Neural progenitor cell (in vitro differentiated cells): Measurements from ENCODE around the gene GALNTL6. TPM values are rescaled to one million over a fixed set of nuclear protein-coding genes. Genes with fewer than 3 reads are reported as not detected.
A peak's percentile ranks its signal among the peaks of the same experiment; 100 is the strongest.

Experiments
- DNase-seq: peaks from one replicate; pipeline ENCODE4 v3.0.0-alpha.2; 2016; ENCODE audit warnings: low spot score
- H2AFZ ChIP-seq: fragments of 200-600 bp; sonication (generic); replicated peaks from 2 replicates; pipeline ENCODE4 v1.6.1; 2016; ENCODE audit warnings: antibody characterized with exemption
- H3F3A ChIP-seq: fragments of 200-600 bp; sonication (generic); 2 replicates; pipeline ENCODE4 v1.6.1; 2016; ENCODE audit warnings: antibody characterized with exemption, low read depth
- H3K27ac ChIP-seq: fragments of 200-600 bp; sonication (generic); 2 replicates; pipeline ENCODE4 v1.5.1; 2016; ENCODE audit warnings: mild to moderate bottlenecking
- H3K27me3 ChIP-seq: fragments of 200-600 bp; sonication (generic); 2 replicates; pipeline ENCODE4 v1.6.1; 2016; ENCODE audit warnings: mild to moderate bottlenecking, moderate library complexity
- H3K36me3 ChIP-seq: fragments of 200-600 bp; sonication (generic); 2 replicates; pipeline ENCODE4 v1.5.1; 2016
- H3K4me1 ChIP-seq: fragments of 200-600 bp; sonication (generic); 2 replicates; pipeline ENCODE4 v1.6.1; 2016; ENCODE audit warnings: mixed run types
- H3K4me2 ChIP-seq: fragments of 200-600 bp; sonication (generic); 2 replicates; pipeline ENCODE4 v1.6.1; 2016
- H3K4me3 ChIP-seq: fragments of 200-600 bp; sonication (generic); 2 replicates; pipeline ENCODE4 v1.5.1; 2016
- H3K79me2 ChIP-seq: fragments of 200-600 bp; sonication (generic); 2 replicates; pipeline ENCODE4 v1.6.1; 2016; ENCODE audit warnings: low read depth
- H3K9ac ChIP-seq: fragments of 200-600 bp; sonication (generic); 2 replicates; pipeline ENCODE4 v1.6.1; 2016
- H3K9me3 ChIP-seq: fragments of 200-600 bp; sonication (generic); 2 replicates; pipeline ENCODE4 v1.5.1; 2016; ENCODE audit warnings: low read depth
- H4K20me1 ChIP-seq: fragments of 200-600 bp; sonication (generic); 2 replicates; pipeline ENCODE4 v1.6.1; 2016; ENCODE audit warnings: low read depth
- H3K27ac Mint-ChIP-seq: 3 replicates; pipeline ENCODE4 v1.8.0; 2021; ENCODE audit warnings: mixed read lengths
- H3K27me3 Mint-ChIP-seq: 2 replicates; pipeline ENCODE4 v1.8.0; 2022; ENCODE audit warnings: low read depth, mild to moderate bottlenecking, inconsistent platforms, moderate library complexity, mixed read lengths; ENCODE audit not compliant: insufficient read depth
- H3K36me3 Mint-ChIP-seq: 3 replicates; pipeline ENCODE4 v1.8.0; 2021; ENCODE audit warnings: mixed read lengths
- H3K4me1 Mint-ChIP-seq: 3 replicates; pipeline ENCODE4 v1.8.0; 2021; ENCODE audit warnings: mixed read lengths
- H3K4me3 Mint-ChIP-seq: 3 replicates; pipeline ENCODE4 v1.8.0; 2021; ENCODE audit warnings: mild to moderate bottlenecking, moderate library complexity, mixed read lengths
- H3K9me3 Mint-ChIP-seq: 3 replicates; pipeline ENCODE4 v1.8.0; 2020; ENCODE audit warnings: mixed read lengths
- EZH2 ChIP-seq: fragments of 200-600 bp; sonication (generic); IDR thresholded peaks from 2 replicates; pipeline ENCODE4 v1.6.1; 2017; ENCODE audit warnings: antibody characterized with exemption, mild to moderate bottlenecking, moderate library complexity
- EZH2phosphoT487 ChIP-seq: fragments of 200-600 bp; sonication (generic); IDR thresholded peaks from 2 replicates; pipeline ENCODE4 v1.6.1; 2017; ENCODE audit warnings: antibody characterized with exemption
- total RNA-seq: library from RNA; depleted of rRNA; stranded (reverse); fragments of >200 nt; gene quantifications from 2 replicates; pipeline ENCODE4 v1.2.3, GENCODE V29; 2015; ENCODE audit warnings: low replicate concordance
- TF ChIP-seq, protein P1 (sequence below): fragments of 200-600 bp; sonication (generic); IDR thresholded peaks from 2 replicates; pipeline ENCODE4 v1.5.1; 2017; ENCODE audit warnings: antibody characterized with exemption, mild to moderate bottlenecking

GALNTL6 gene
- total RNA-seq, 1 donor from 2014 or later, result 0.15 TPM

DNA sequence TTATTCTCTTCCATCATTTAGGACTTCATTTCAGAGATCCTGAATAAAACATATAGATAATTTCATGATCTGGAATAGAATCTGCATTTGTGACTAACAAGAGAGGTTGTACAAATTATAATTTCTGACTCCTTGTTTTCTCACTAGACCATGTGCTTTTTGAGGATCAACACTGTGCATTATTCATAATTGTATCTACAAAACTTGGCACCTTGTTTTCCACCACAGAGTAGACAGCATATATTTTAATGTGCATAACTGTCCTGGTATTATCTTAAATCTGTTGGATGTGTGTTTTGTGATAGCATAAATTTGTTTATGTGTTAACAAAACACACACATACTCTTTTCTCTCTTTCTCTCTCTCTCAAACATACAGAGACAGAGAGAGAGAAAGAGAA lies 840.5 kb downstream of the GALNTL6 start:
- H3K9me3 Mint-ChIP-seq, result no peaks in the 10 kb centered on the region
- TF ChIP-seq EZH2 (no peak), EZH2phosphoT487 (no peak)
- TF ChIP-seq, protein P1, sequence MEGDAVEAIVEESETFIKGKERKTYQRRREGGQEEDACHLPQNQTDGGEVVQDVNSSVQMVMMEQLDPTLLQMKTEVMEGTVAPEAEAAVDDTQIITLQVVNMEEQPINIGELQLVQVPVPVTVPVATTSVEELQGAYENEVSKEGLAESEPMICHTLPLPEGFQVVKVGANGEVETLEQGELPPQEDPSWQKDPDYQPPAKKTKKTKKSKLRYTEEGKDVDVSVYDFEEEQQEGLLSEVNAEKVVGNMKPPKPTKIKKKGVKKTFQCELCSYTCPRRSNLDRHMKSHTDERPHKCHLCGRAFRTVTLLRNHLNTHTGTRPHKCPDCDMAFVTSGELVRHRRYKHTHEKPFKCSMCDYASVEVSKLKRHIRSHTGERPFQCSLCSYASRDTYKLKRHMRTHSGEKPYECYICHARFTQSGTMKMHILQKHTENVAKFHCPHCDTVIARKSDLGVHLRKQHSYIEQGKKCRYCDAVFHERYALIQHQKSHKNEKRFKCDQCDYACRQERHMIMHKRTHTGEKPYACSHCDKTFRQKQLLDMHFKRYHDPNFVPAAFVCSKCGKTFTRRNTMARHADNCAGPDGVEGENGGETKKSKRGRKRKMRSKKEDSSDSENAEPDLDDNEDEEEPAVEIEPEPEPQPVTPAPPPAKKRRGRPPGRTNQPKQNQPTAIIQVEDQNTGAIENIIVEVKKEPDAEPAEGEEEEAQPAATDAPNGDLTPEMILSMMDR, result no peak
- no peak overlapping the region for H3K27ac ChIP-seq

DNA sequence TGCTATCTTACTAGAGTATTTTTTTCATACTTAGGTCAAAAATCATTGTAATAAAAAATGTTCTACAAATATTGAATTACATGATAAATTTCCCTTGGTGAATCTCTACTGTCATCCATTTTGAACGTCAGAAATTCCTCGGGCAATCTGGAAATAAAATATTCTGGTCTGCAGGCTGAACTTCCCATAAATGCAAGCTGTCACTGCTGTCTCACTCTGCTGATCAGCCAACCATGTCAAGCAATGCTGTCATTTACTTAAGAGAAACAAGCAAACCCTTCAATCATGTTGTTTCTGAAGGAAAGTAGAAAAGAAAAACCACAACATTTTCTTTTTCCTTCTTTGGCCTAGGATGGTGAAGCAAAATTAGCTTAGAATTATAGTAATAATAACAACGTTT lies 841.3 kb downstream of the GALNTL6 start:
- H3K4me1 Mint-ChIP-seq, result peaks cover 28% of the 10 kb centered on the region
- no peaks in the 10 kb centered on the region for H3K27me3 ChIP-seq
- no peak overlapping the region for H3K4me2 ChIP-seq
- no peaks in the 10 kb centered on the region for H3K9me3 ChIP-seq
- H3K36me3 ChIP-seq, result no peaks in the 10 kb centered on the region
- H4K20me1 ChIP-seq, result no peaks in the 10 kb centered on the region
- no peak overlapping the region for H3K4me3 ChIP-seq
- no peaks in the 10 kb centered on the region for H3K36me3 Mint-ChIP-seq
- TF ChIP-seq EZH2 (no peak), EZH2phosphoT487 (no peak)
- TF ChIP-seq, protein P1, result no peak
- no peaks in the 10 kb centered on the region for H3F3A ChIP-seq
- no peak overlapping the region for H3K9ac ChIP-seq
- H3K4me1 ChIP-seq, result peaks cover 4% of the 10 kb centered on the region
- no peaks in the 10 kb centered on the region for H3K27me3 Mint-ChIP-seq
- H3K27ac Mint-ChIP-seq, result peak overlapping the region; percentile 38
- DNase-seq, result no peak
- H2AFZ ChIP-seq, result no peak overlapping the region
- no peaks in the 10 kb centered on the region for H3K9me3 Mint-ChIP-seq
- H3K79me2 ChIP-seq, result no peaks in the 10 kb centered on the region
- no peak overlapping the region for H3K4me3 Mint-ChIP-seq
- no peak overlapping the region for H3K27ac ChIP-seq

More for the DNA sequence above, 840.5 kb downstream of the GALNTL6 start:
- DNase-seq, result no peak
- Mint-ChIP-seq H3K4me1 (peaks cover 28% of the 10 kb centered on the region), H3K36me3 (no peaks in the 10 kb centered on the region), H3K4me3 (no peak overlapping the region), H3K27me3 (no peaks in the 10 kb centered on the region), H3K27ac (no peak overlapping the region)
- Histone ChIP-seq H3K79me2 (no peaks in the 10 kb centered on the region), H3K4me3 (no peak overlapping the region), H3K36me3 (no peaks in the 10 kb centered on the region), H3K27me3 (no peaks in the 10 kb centered on the region), H3K4me2 (no peak overlapping the region), H2AFZ (no peak overlapping the region), H3F3A (no peaks in the 10 kb centered on the region), H3K4me1 (peaks cover 4% of the 10 kb centered on the region), H3K9me3 (no peaks in the 10 kb centered on the region), H4K20me1 (no peaks in the 10 kb centered on the region), H3K9ac (no peak overlapping the region)

DNA sequence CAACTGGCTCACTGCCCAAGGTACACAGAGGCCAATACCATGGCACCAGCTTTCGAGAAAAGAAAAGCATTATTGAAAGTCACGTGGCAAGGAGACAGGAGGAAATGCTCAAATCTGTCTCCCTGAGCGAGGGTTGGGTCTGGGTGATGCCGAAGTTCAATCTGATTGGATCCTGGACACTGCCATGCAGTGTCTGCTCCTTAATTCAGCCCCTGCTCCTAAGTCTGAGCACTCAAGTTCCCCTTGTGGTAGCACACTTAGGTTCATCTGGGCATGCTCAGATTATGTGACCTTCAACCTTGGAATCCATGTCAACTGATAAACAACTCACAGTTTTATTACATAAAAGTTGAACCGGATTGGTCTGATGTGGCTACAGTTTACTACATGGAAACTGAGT lies 842.9 kb downstream of the GALNTL6 start:
- H3K36me3 ChIP-seq, result no peaks in the 10 kb centered on the region
- H3K9ac ChIP-seq, result no peak overlapping the region
- H3K4me2 ChIP-seq, result no peak overlapping the region
- H3K27ac ChIP-seq, result no peak overlapping the region
- Mint-ChIP-seq H3K27me3 (peaks cover 2% of the 10 kb centered on the region), H3K4me3 (no peak overlapping the region), H3K4me1 (peaks cover 30% of the 10 kb centered on the region), H3K27ac (no peak overlapping the region), H3K9me3 (no peaks in the 10 kb centered on the region), H3K36me3 (no peaks in the 10 kb centered on the region)
- TF ChIP-seq EZH2phosphoT487 (no peak), EZH2 (no peak)
- TF ChIP-seq, protein P1, result no peak
- no peaks in the 10 kb centered on the region for H3F3A ChIP-seq
- no peaks in the 10 kb centered on the region for H3K79me2 ChIP-seq
- no peaks in the 10 kb centered on the region for H3K27me3 ChIP-seq
- H3K4me1 ChIP-seq, result peaks cover 4% of the 10 kb centered on the region
- DNase-seq, result no peak
- no peak overlapping the region for H2AFZ ChIP-seq
- no peaks in the 10 kb centered on the region for H4K20me1 ChIP-seq
- no peak overlapping the region for H3K4me3 ChIP-seq
- no peaks in the 10 kb centered on the region for H3K9me3 ChIP-seq

DNA sequence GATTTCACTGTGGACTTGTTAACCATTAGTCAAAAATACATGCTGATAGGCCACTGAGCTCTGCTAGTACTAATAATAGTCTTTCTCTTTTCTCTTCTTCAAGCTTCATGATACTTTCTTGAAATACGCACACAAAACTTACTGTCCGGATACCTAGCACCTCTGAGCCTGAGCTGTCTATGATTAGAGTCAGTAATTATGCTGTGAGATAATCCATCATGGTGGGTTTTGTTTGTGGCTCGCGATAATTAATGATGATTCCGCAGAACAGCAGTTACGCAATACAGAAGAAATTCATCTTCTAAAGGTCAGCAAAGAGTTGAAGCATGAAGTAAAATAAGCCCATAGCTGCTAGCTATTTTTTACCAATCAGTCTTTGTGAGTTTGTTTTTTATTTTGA lies 843.9 kb downstream of the GALNTL6 start:
- Histone ChIP-seq H3K4me1 (peaks cover 3% of the 10 kb centered on the region), H3K4me2 (no peak overlapping the region), H3K9ac (no peak overlapping the region), H4K20me1 (no peaks in the 10 kb centered on the region), H3K4me3 (no peak overlapping the region), H3K27ac (no peak overlapping the region), H3K36me3 (no peaks in the 10 kb centered on the region), H2AFZ (no peak overlapping the region), H3F3A (no peaks in the 10 kb centered on the region), H3K9me3 (no peaks in the 10 kb centered on the region), H3K27me3 (no peaks in the 10 kb centered on the region), H3K79me2 (no peaks in the 10 kb centered on the region)
- Mint-ChIP-seq H3K27ac (no peak overlapping the region), H3K27me3 (peaks cover 3% of the 10 kb centered on the region), H3K4me1 (peaks cover 25% of the 10 kb centered on the region), H3K9me3 (no peaks in the 10 kb centered on the region), H3K4me3 (no peak overlapping the region), H3K36me3 (no peaks in the 10 kb centered on the region)
- DNase-seq, result no peak
- TF ChIP-seq EZH2 (no peak), EZH2phosphoT487 (no peak)
- TF ChIP-seq, protein P1, result no peak
